Activated T-cell treated with anti-CD3 and anti-CD28 coated beads, Interleukin-2, amount 50 U/mL, for 1 hour (primary cell): ENCODE results near the gene ATG14.
"Not testable (repeated sequence)": the region's sequence is repeated elsewhere in the genome, so short reads cannot be mapped to it uniquely, and the experiment has no call there.

ENCODE experiments used
- DNase-seq: peaks from one replicate; pipeline ENCODE4 v3.0.0-alpha.2; 2020

ATG14 gene

GRCh38 chr14:55386037-55386808 is 25.4 kb downstream of the ATG14 start:
- no peak for DNase-seq

- DNase-seq: no peak
Measured at GRCh38 chr14:55384536-55384935, 27.1 kb downstream of the ATG14 start.

GRCh38 chr14:55383541-55384140 is 28.0 kb downstream of the ATG14 start:
- DNase-seq: no peak

- DNase-seq: not testable (repeated sequence)
Measured at GRCh38 chr14:55383056-55383466, 28.6 kb downstream of the ATG14 start.

- no peak for DNase-seq
Measured at GRCh38 chr14:55382483-55382882, 29.1 kb downstream of the ATG14 start.

GRCh38 chr14:55381561-55381960 is 30.1 kb downstream of the ATG14 start:
- no peak for DNase-seq

GRCh38 chr14:55381040-55381439 is 30.6 kb downstream of the ATG14 start:
- no peak for DNase-seq

- DNase-seq: no peak
Measured at GRCh38 chr14:55377236-55377635, 34.4 kb downstream of the ATG14 start.

- DNase-seq: no peak
Measured at GRCh38 chr14:55374771-55375170, 36.9 kb downstream of the ATG14 start.

GRCh38 chr14:55373784-55374705 is 37.6 kb downstream of the ATG14 start:
- no peak for DNase-seq

GRCh38 chr14:55372825-55373224 is 38.8 kb downstream of the ATG14 start:
- DNase-seq: no peak

GRCh38 chr14:55372423-55372822 is 39.2 kb downstream of the ATG14 start:
- DNase-seq: no peak

GRCh38 chr14:55370883-55371455 is 40.7 kb downstream of the ATG14 start:
- DNase-seq: no peak

- DNase-seq: no peak
Measured at GRCh38 chr14:55366271-55366670, 45.4 kb downstream of the ATG14 start.

GRCh38 chr14:55361190-55361589 is 50.4 kb downstream of the ATG14 start:
- no peak for DNase-seq

GRCh38 chr14:55359307-55359706 is 52.3 kb downstream of the ATG14 start:
- no peak for DNase-seq

- DNase-seq: no peak
Measured at GRCh38 chr14:55356913-55357312, 54.7 kb downstream of the ATG14 start.

GRCh38 chr14:55355922-55356321 is 55.7 kb downstream of the ATG14 start:
- DNase-seq: no peak

- peak; percentile 58 for DNase-seq
Measured at GRCh38 chr14:55354500-55354899, 57.1 kb downstream of the ATG14 start.

- peak; percentile 46 for DNase-seq
Measured at GRCh38 chr14:55353686-55354467, 57.8 kb downstream of the ATG14 start.

- DNase-seq: no peak
Measured at GRCh38 chr14:55352201-55352600, 59.4 kb downstream of the ATG14 start.

GRCh38 chr14:55351111-55351510 is 60.5 kb downstream of the ATG14 start:
- no peak for DNase-seq
